GM18505 (cell line): ENCODE measurements around the gene NEU4.

Experiments
- ATAC-seq: cut with Tn5 transposase; IDR thresholded peaks from one replicate; pipeline ENCODE4 v1.9.1; 2021; ENCODE audit not compliant: unreplicated experiment
- POLR2A ChIP-seq: IDR thresholded peaks from 4 replicates; pipeline ENCODE4 v1.6.1; 2011; ENCODE audit warnings: borderline replicate concordance; ENCODE audit not compliant: insufficient read depth, insufficient read length; ENCODE audit errors: extremely low read depth

Gene NEU4

GRCh38 chr2:241862775-241863535 lies 54.0 kb downstream of the NEU4 start:
- no peak for ATAC-seq
- no peak for TF ChIP-seq POLR2A

DNA sequence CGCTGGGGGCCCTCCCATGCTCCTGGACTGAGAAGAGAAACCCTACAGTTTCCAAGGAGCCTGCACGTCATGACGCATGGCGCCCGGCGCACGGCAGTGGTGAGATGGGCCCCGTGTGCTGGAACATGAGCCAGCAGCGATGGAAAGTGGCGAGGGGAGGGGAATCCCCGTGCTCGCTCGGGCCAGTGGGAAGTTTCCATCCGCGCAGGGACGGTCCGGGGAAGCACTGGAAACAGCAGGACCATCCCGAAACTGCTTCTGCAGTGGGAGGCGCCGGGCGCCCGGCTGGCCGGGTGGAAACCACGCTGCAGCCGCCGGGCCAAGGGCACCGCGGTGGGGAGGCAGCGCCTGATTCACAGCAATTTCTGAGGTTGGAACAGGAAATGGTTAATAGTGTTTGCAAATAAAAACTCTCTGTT lies 54.6 kb downstream of the NEU4 start:
- no peak for ATAC-seq
- TF ChIP-seq POLR2A: no peak

DNA sequence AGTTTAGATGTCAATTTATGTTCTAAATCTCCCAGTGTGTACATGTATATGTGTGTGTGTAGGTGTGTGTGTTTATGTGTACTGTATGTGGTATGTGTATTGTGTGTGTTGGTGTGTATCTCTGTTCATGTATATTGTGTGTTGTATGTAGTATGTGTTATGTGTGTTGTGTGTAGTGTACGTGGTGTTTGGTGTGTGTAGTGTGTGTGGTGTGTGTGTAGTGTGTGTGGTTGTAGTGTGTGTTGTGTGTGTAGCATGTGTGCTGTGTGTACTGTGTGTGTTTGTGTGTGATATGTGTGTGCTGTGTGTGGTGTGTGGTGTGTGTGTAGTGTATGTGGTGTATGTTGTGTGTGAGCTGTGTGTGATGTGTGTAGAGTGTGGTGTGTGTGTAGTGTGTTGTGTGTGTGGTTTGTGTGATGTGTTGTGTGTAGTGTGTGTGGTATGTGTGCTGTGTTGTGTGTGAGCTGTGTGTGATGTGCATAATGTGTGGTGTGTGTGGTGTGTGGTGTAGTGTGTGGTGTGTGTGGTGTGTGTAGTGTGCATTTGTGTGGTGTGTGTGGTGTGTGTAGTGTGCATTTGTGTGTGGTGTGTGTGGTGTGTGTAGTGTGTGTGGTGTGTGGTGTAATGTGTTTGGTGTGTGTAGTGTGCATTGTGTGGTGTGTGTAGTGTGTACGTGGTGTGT lies 55.3 kb downstream of the NEU4 start:
- no peak for TF ChIP-seq POLR2A

DNA sequence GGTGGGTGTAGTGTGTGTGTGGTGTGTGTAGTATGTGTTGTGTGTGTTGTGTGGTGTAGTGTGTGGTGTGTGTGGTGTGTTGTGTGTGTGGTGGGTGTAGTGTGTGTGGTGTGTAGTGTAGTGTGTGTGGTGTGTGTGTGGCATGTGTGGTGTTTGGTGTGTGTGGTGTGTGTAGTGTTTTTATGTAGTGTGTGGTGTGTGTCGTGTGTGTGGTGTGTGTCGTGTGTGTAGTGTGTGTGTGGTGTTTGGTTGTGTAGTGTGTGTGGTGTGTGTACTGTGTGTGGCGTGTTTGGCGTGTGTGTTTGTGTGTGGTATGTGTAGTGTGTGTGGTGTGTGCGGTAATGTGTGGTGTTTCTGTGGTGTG lies 55.8 kb downstream of the NEU4 start:
- ATAC-seq: no peak
- no peak for TF ChIP-seq POLR2A

More for the DNA sequence above, 55.3 kb downstream of the NEU4 start:
- ATAC-seq: no peak

- ATAC-seq: no peak
Measured at GRCh38 chr2:241865416-241865956, 56.5 kb downstream of the NEU4 start.

GRCh38 chr2:241865957-241866789 lies 57.2 kb downstream of the NEU4 start:
- no peak for TF ChIP-seq POLR2A
- no peak for ATAC-seq

More at GRCh38 chr2:241865416-241865956, 56.5 kb downstream of the NEU4 start:
- TF ChIP-seq POLR2A: no peak
